ENCODE data around the gene DAND5. TPM values are rescaled to one million over a fixed set of nuclear protein-coding genes. Genes with fewer than 3 reads are reported as not detected.
"Not testable (repeated sequence)": the region's sequence is repeated elsewhere in the genome, so short reads cannot be mapped to it uniquely, and the experiment has no call there.

Gene DAND5
- total and polyA plus RNA-seq, 5 experiments from 2014 or later, result not detected

DNA sequence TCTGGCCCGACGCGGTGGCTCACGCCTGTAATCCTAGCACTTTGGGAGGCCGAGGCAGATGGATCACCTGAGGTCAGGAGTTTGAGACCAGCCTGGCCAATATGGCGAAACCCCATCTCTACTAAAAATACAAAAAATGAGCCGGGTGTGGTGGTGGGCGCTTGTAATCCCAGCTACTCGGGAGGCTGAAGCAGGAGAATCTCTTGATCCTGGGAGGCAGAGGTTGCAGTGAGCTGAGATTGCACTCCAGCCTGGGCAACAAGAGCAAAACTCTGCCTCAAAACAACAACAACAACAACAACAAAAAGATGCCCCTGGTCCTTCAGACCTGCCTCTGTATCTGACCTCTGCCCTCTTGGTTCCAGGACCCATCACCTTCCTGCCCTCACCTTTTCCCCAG, 13.8 kb upstream of the DAND5 start:
- DNase-seq, ATAC-seq, H3K9me3 Mint-ChIP-seq, H3K27me3 Mint-ChIP-seq: not testable (repeated sequence)
- Mint-ChIP-seq H3K4me1 (peaks cover 16 to 29% (median 25%) of the 10 kb centered on the region in 4 donors), H3K36me3 (peaks cover 0 to 41% (median 5%) of the 10 kb centered on the region in 3 donors), H3K27ac (peak overlapping the region; percentile 61 to 92 (median 85)), H3K4me3 (peak overlapping the region; percentile 75 to 89 (median 84))
- POLR2A ChIA-PET, result interaction anchor here (0.9 to 3.6 kb wide), 8 partner anchors 9 to 74 kb away, joined by 3 to 17 read pairs (median 8); partner anchors contain the start of genes CALR, GCDH and RAD23A

- DNase-seq (no peak), ATAC-seq (no peak)
- H3K27me3 Mint-ChIP-seq, result no peaks in the 10 kb centered on the region
- H3K9me3 Mint-ChIP-seq, result no peaks in the 10 kb centered on the region
- peaks cover 0 to 36% (median 5%) of the 10 kb centered on the region in 3 donors for H3K36me3 Mint-ChIP-seq
- POLR2A ChIA-PET, result interaction anchor here (0.9 to 3.6 kb wide), 14 partner anchors 8 to 74 kb away, joined by 3 to 17 read pairs (median 6); partner anchors contain the start of genes CALR, GCDH, RAD23A and SYCE2
- H3K27ac Mint-ChIP-seq, result peak overlapping the region; percentile 61 to 92 (median 85)
- H3K4me1 Mint-ChIP-seq, result peaks cover 16 to 29% (median 25%) of the 10 kb centered on the region in 4 donors
- peak overlapping the region; percentile 75 to 89 (median 84) for H3K4me3 Mint-ChIP-seq
Observed at GRCh38 chr19:12955996-12956395, 13.4 kb upstream of the DAND5 start.

GRCh38 chr19:12956446-12957388, 12.7 kb upstream of the DAND5 start, which contains the start of gene GADD45GIP1:
Gene GADD45GIP1 (minus strand): TSS chr19:12957223. CDS start chr19:12957212, 11 bp downstream.
- POLR2A ChIA-PET, result interaction anchor here (0.6 to 3.6 kb wide), 15 partner anchors 9 to 162 kb away, joined by 3 to 17 read pairs (median 6); partner anchors contain the start of genes CALR, GCDH, RAD23A and SYCE2
- H3K36me3 Mint-ChIP-seq, result peaks cover 0 to 29% (median under 1%) of the 10 kb centered on the region in 3 donors
- no peaks in the 10 kb centered on the region for H3K27me3 Mint-ChIP-seq
- H3K4me3 Mint-ChIP-seq, result peak within 1 kb of the TSS; percentile 75 to 93 (median 86)
- DNase-seq (peak; percentile 68 to 87 (median 78)), ATAC-seq (peak; percentile 93 to 98)
- no peaks in the 10 kb centered on the region for H3K9me3 Mint-ChIP-seq
- H3K4me1 Mint-ChIP-seq, result peaks cover 15 to 29% (median 25%) of the 10 kb centered on the region in 4 donors
- H3K27ac Mint-ChIP-seq, result peak within 1 kb of the TSS; percentile 61 to 95 (median 91)

DNA sequence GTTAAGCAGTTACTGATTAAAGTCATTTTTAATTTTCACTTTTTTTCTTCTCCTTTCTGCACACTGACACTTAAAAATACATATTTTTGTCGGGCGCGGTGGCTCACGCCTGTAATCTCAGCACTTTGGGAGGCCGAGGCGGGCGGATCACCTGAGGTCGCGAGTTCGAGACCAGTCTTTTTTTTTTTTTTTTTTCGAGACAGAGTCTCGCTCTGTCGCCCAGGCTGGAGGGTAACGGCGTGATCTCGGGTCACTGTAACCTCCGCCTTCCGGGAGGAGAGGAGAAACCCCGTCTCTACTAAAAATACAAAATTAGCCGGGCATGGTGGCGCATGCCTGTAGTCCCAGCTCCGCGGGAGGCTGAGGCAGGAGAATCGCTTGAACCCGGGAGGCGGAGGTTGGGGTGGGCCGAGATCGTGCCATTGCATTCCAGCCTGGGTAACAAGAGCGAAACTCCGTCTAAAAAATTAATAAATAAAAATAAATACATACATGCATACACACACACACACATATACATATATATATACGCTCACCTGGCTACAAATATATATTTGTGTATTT, 11.9 kb upstream of the DAND5 start:
- H3K27me3 Mint-ChIP-seq, H3K9me3 Mint-ChIP-seq, DNase-seq: not testable (repeated sequence)
- Mint-ChIP-seq H3K4me3 (peak overlapping the region; percentile 75 to 93 (median 86)), H3K27ac (peak overlapping the region in 9 of 10 donors; percentile 86 to 95 (median 91)), H3K36me3 (peaks cover 0 to 23% (median 0%) of the 10 kb centered on the region in 3 donors), H3K4me1 (peaks cover 14 to 29% (median 25%) of the 10 kb centered on the region in 4 donors)
- peak; percentile 29 for ATAC-seq
- POLR2A ChIA-PET, result interaction anchor here (0.7 to 3.6 kb wide), 11 partner anchors 9 to 1252 kb away, joined by 3 to 17 read pairs (median 5); partner anchors contain the start of genes CALR, GCDH and SYCE2

GRCh38 chr19:12959481-12959880, 9.9 kb upstream of the DAND5 start:
- Mint-ChIP-seq H3K27ac (no peak overlapping the region), H3K4me1 (peaks cover 9 to 24% (median 20%) of the 10 kb centered on the region in 4 donors), H3K36me3 (peaks cover 0 to 7% (median 0%) of the 10 kb centered on the region in 3 donors), H3K27me3 (peaks cover 0 to 2% (median 0%) of the 10 kb centered on the region in 5 donors), H3K4me3 (no peak overlapping the region), H3K9me3 (no peaks in the 10 kb centered on the region)
- no peak for ATAC-seq
- POLR2A ChIA-PET, result no interaction called here
- no peak for DNase-seq

DNA sequence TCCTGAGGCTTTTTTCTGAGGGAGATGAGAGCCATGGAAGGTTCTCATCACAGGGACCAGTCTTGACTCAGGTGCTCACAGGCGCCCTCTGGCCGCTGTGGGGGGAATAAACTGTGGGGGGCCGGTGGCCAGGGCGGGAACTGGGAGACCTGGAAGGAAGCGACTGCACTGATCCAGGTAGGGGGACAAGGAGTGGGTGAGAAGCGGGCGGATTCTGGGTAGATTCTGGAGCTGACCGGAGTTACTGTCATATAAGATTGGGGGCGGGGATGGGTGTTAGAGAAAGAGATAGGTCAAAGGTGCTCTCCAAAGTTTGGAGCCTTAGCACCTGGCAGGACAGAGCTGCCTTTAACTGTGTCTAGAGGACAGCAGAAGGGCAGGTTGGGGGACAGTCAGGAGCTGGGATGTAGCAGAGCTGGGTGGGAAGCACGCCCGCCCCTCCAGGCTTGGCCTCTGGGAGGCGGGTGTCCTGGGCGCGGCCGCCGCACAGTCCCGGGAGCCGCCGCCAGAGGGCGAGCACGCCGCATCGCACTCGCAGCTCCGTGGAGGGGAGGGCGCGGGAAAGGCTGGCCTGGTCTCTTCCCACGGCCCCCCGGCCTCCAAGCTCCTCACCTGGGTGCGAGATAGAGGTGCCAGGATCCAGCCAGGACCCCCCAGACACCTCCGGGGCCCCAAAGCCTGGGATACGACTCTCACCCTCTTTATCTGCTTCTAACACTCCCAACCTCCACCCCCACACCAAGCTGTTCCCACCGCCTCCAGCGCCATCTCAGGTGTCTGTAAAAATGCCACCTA, 4.2 kb upstream of the DAND5 start:
- POLR2A ChIA-PET, result interaction anchor here (0.7 to 2.1 kb wide), 14 partner anchors 9 to 85 kb away, joined by 3 to 13 read pairs (median 3); partner anchors contain the start of genes FARSA, GADD45GIP1, NFIX and SYCE2
- H3K27me3 Mint-ChIP-seq, result peaks cover 0 to 2% (median 0%) of the 10 kb centered on the region in 5 donors
- peak; percentile 63 to 85 (median 79) for DNase-seq
- H3K9me3 Mint-ChIP-seq, result no peaks in the 10 kb centered on the region
- H3K36me3 Mint-ChIP-seq, result no peaks in the 10 kb centered on the region
- ATAC-seq, result peak; percentile 95 to 97
- H3K4me1 Mint-ChIP-seq, result peaks cover 5 to 12% (median 6%) of the 10 kb centered on the region in 4 donors
- H3K4me3 Mint-ChIP-seq, result peak overlapping the region; percentile 81 to 98 (median 90)
- H3K27ac Mint-ChIP-seq, result peak overlapping the region in 9 of 10 donors; percentile 31 to 92 (median 79)

GRCh38 chr19:12965812-12966135, 3.6 kb upstream of the DAND5 start:
- Mint-ChIP-seq H3K27me3 (peaks cover 0 to 2% (median 0%) of the 10 kb centered on the region in 5 donors), H3K4me3 (peak overlapping the region in 9 of 10 donors; percentile 47 to 98 (median 64)), H3K27ac (peak overlapping the region in 5 of 10 donors; percentile 32 to 92 (median 77)), H3K9me3 (no peaks in the 10 kb centered on the region), H3K4me1 (peaks cover 5 to 12% (median 6%) of the 10 kb centered on the region in 4 donors), H3K36me3 (no peaks in the 10 kb centered on the region)
- DNase-seq, result no peak
- POLR2A ChIA-PET, result interaction anchor here (0.7 to 2.1 kb wide), 13 partner anchors 9 to 85 kb away, joined by 3 to 13 read pairs (median 3); partner anchors contain the start of genes FARSA, GADD45GIP1, NFIX and SYCE2
- ATAC-seq, result no peak

GRCh38 chr19:12967907-12968306, 1.5 kb upstream of the DAND5 start:
- no peaks in the 10 kb centered on the region for H3K36me3 Mint-ChIP-seq
- peaks cover 5 to 12% (median 6%) of the 10 kb centered on the region in 4 donors for H3K4me1 Mint-ChIP-seq
- H3K4me3 Mint-ChIP-seq, result no peak overlapping the region
- no peak for DNase-seq
- H3K27me3 Mint-ChIP-seq, result peaks cover 0 to 2% (median 0%) of the 10 kb centered on the region in 5 donors
- no peak overlapping the region for H3K27ac Mint-ChIP-seq
- POLR2A ChIA-PET, result no interaction called here
- ATAC-seq, result no peak
- no peaks in the 10 kb centered on the region for H3K9me3 Mint-ChIP-seq

GRCh38 chr19:12970070-12970820, 869 bp downstream of the DAND5 start:
- Mint-ChIP-seq H3K27me3 (peaks cover 0 to 2% (median 0%) of the 10 kb centered on the region in 5 donors), H3K36me3 (no peaks in the 10 kb centered on the region), H3K27ac (peak overlapping the region in 2 of 10 donors; percentile 2 to 58), H3K4me3 (no peak overlapping the region), H3K4me1 (peaks cover 2 to 6% (median 2%) of the 10 kb centered on the region in 4 donors), H3K9me3 (no peaks in the 10 kb centered on the region)
- DNase-seq (no peak), ATAC-seq (no peak)
- POLR2A ChIA-PET, result no interaction called here

- no peaks in the 10 kb centered on the region for H3K36me3 Mint-ChIP-seq
- H3K27me3 Mint-ChIP-seq, result peaks cover 4 to 20% (median 11%) of the 10 kb centered on the region in 5 donors
- H3K4me1 Mint-ChIP-seq, result peaks cover 1 to 6% (median 4%) of the 10 kb centered on the region in 4 donors
- H3K27ac Mint-ChIP-seq, result no peak overlapping the region
- no peaks in the 10 kb centered on the region for H3K9me3 Mint-ChIP-seq
- ATAC-seq, result no peak
- POLR2A ChIA-PET, result interaction anchor here (0.7 to 0.9 kb wide), 2 partner anchors 17 to 109 kb away, joined by 5 to 7 read pairs; no protein-coding TSS in a partner anchor
- DNase-seq, result no peak
- H3K4me3 Mint-ChIP-seq, result no peak overlapping the region
Observed at GRCh38 chr19:12973236-12973635, 3.9 kb downstream of the DAND5 start.
